Measurements from ENCODE around the gene TANGO2. TPM values are rescaled to one million over a fixed set of nuclear protein-coding genes. Genes with fewer than 3 reads are reported as not detected.

Gene TANGO2
- total and polyA plus RNA-seq, 2 of the 8 experiments (the other 6 are each of a cell fraction or from before 2014, with no cell fraction given): 10.1 to 18.4 TPM

DNA sequence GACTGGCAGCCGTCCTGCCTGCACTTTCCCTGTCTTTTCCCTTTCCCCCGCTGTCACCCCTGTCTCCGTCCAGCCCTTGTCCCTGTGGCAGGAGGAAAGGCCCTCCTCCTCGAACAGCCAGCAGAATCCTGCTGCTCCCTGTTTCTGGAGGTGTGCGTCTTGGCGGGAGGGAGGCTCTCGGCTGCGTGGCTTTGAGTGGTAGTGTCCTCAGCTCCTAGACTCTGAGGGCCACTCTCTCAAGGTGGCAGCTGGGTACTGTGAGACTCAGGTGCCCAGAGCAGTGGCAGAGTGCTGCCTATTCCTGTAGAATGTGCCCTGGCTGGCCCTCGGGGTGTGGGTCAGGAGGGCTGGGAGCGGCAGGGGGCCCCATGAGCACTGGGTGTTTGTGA is 85.9 kb downstream of the TANGO2 start:
- Histone ChIP-seq H4K8ac (ENCODE audit: extremely low read depth, insufficient read depth, low read length) (no peak overlapping the region), H3K9ac (replicated peaks in 1 of 4; ENCODE audit: extremely low read depth in 1 of 4, low read depth in 3 of 4, low read length in 3 of 4) (no peak overlapping the region), H4K91ac (replicated peaks; ENCODE audit: insufficient read length, low read length) (no peak overlapping the region), H4K5ac (ENCODE audit: insufficient read length, low read depth, low read length) (no peak overlapping the region), H2BK120ac (replicated peaks; ENCODE audit: low read depth, low read length) (no peak overlapping the region), H3K4me3 (ENCODE audit: extremely low read depth in 1 of 4, insufficient read depth in 2 of 4, low read depth in 3 of 4, low read length in 4 of 4) (no peak overlapping the region), H2BK12ac (ENCODE audit: low read depth, low read length) (no peak overlapping the region), H3K36me3 (ENCODE audit: control insufficient read depth in 2 of 4, insufficient read depth in 4 of 4, low read length in 3 of 4) (peaks cover 56 to 78% (median 65%) of the 10 kb centered on the region in 4 experiments), H3K79me2 (ENCODE audit: control insufficient read depth in 1 of 2, insufficient read depth in 2 of 2, low read length in 2 of 2) (peaks cover 0 to 16% of the 10 kb centered on the region in 2 experiments; a peak in 3 of 4 replicates), H4K20me1 (replicated peaks in 1 of 2; ENCODE audit: control insufficient read depth in 1 of 2, insufficient read depth in 2 of 2, low read length in 2 of 2) (peaks cover 21 to 55% of the 10 kb centered on the region in 2 experiments), H2BK20ac (ENCODE audit: low read length) (no peak overlapping the region), H3K27me3 (replicated peaks in 1 of 4; ENCODE audit: control insufficient read depth in 3 of 4, extremely low read depth in 1 of 4, insufficient read depth in 3 of 4, low read length in 3 of 4) (no peaks in the 10 kb centered on the region), H3K4ac (replicated peaks; ENCODE audit: insufficient read length, low read depth, low read length) (no peak overlapping the region), H3K23ac (ENCODE audit: insufficient read length) (no peak overlapping the region), H2BK15ac (ENCODE audit: low read length) (no peak overlapping the region), H2BK5ac (ENCODE audit: low read depth, low read length) (no peak overlapping the region), H2AFZ (ENCODE audit: low read length) (no peak overlapping the region), H3K27ac (ENCODE audit: low read depth, low read length) (no peak overlapping the region), H3K4me2 (ENCODE audit: insufficient read depth in 1 of 2, low read depth in 2 of 2, low read length in 2 of 2) (no peak overlapping the region), H2AK5ac (ENCODE audit: low read depth, low read length) (no peak overlapping the region), H3K4me1 (replicated peaks in 1 of 4; ENCODE audit: control insufficient read depth in 3 of 4, insufficient read depth in 4 of 4, low read length in 3 of 4) (no peaks in the 10 kb centered on the region), H3K79me1 (ENCODE audit: low read depth, low read length) (peaks cover 14% of the 10 kb centered on the region), H3K9me3 (ENCODE audit: insufficient read depth in 2 of 2, low read depth in 1 of 2, low read length in 1 of 2) (no peaks in the 10 kb centered on the region), H3K23me2 (ENCODE audit: low read depth, low read length) (no peaks in the 10 kb centered on the region), H3K56ac (replicated peaks; ENCODE audit: insufficient read length, low read depth, low read length) (no peak overlapping the region), H3K18ac (ENCODE audit: extremely low read depth, low read length) (no peak overlapping the region), H3K14ac (ENCODE audit: insufficient read length) (no peak overlapping the region)
- 97% methylated on average over 10 of the region's 10 CpGs; no CpG with 5 or more reads in 1 of the 2 experiments for WGBS, 2 experiments (ENCODE audit: extremely low coverage in 1 of 2, insufficient coverage in 1 of 2, insufficient read length in 1 of 2, insufficient replicate concordance in 2 of 2, low coverage in 1 of 2, low lambda C conversion rate in 2 of 2, missing lambda C conversion rate in 1 of 2)
- POLR2A ChIA-PET (ENCODE audit: partially characterized antibody): interaction anchor here (1.1 to 29.4 kb wide), 6 partner anchors 5 to 71 kb away, joined by 3 to 598 read pairs (median 26); partner anchors contain the start of genes RANBP1 and TRMT2A
- FAIRE-seq (no peak), DNase-seq (ENCODE audit: low read depth in 1 of 2, low spot score in 2 of 2) (no peak)
- CTCF ChIA-PET (ENCODE audit: partially characterized antibody): interaction anchor here (1.0 to 3.3 kb wide), 5 partner anchors 9 to 21 kb away, joined by 3 to 16 read pairs (median 7); partner anchors contain the start of gene RANBP1
- TF ChIP-seq, protein P1, sequence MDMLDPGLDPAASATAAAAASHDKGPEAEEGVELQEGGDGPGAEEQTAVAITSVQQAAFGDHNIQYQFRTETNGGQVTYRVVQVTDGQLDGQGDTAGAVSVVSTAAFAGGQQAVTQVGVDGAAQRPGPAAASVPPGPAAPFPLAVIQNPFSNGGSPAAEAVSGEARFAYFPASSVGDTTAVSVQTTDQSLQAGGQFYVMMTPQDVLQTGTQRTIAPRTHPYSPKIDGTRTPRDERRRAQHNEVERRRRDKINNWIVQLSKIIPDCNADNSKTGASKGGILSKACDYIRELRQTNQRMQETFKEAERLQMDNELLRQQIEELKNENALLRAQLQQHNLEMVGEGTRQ (IDR thresholded peaks at IDR 0.05; ENCODE audit: low read length): no peak
- TF ChIP-seq GTF2F1 (IDR thresholded peaks at IDR 0.05; ENCODE audit: borderline replicate concordance, low read depth, low read length) (no peak), BACH1 (IDR thresholded peaks at IDR 0.05; ENCODE audit: low read length) (no peak), RAD21 (IDR thresholded peaks at IDR 0.05 in 1 of 2, conservative IDR thresholded peaks at IDR 0.05 in 1 of 2; ENCODE audit: low read depth in 2 of 2, low read length in 2 of 2) (no peak), NRF1 (IDR thresholded peaks at IDR 0.05; ENCODE audit: low read depth, low read length) (no peak), EGR1 (IDR thresholded peaks at IDR 0.05; ENCODE audit: borderline replicate concordance, low read depth, low read length) (no peak), TAF7 (optimal IDR thresholded peaks at IDR 0.05; ENCODE audit: borderline replicate concordance, low read depth, low read length) (no peak), EP300 (IDR thresholded peaks at IDR 0.05; ENCODE audit: borderline replicate concordance in 1 of 2, low read depth in 2 of 2, low read length in 2 of 2) (no peak)
- TF ChIP-seq, protein P2, sequence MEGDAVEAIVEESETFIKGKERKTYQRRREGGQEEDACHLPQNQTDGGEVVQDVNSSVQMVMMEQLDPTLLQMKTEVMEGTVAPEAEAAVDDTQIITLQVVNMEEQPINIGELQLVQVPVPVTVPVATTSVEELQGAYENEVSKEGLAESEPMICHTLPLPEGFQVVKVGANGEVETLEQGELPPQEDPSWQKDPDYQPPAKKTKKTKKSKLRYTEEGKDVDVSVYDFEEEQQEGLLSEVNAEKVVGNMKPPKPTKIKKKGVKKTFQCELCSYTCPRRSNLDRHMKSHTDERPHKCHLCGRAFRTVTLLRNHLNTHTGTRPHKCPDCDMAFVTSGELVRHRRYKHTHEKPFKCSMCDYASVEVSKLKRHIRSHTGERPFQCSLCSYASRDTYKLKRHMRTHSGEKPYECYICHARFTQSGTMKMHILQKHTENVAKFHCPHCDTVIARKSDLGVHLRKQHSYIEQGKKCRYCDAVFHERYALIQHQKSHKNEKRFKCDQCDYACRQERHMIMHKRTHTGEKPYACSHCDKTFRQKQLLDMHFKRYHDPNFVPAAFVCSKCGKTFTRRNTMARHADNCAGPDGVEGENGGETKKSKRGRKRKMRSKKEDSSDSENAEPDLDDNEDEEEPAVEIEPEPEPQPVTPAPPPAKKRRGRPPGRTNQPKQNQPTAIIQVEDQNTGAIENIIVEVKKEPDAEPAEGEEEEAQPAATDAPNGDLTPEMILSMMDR (IDR thresholded peaks at IDR 0.05; ENCODE audit: control extremely low read depth in 1 of 3, insufficient read depth in 1 of 3, low read depth in 1 of 3, low read length in 3 of 3): no peak

All from H1 (cell line).